Activated CD4-positive, alpha-beta memory T cell treated with anti-CD3 and anti-CD28 coated beads for 36 hours (primary cell): ENCODE measurements around the gene PTPRT. TPM values are rescaled to one million over a fixed set of nuclear protein-coding genes. Genes with fewer than 3 reads are reported as not detected.

Source experiments
- CTCF ChIA-PET: fragments of 350-600 bp; sonication (Branson Sonifier 250); formaldehyde crosslinking; loops from one replicate; lab custom pipeline; 2021; ENCODE audit warnings: antibody characterized with exemption, inconsistent platforms; lab: Charles Lee
- POLR2A ChIA-PET: fragments of 350-600 bp; sonication (Branson Sonifier 250); formaldehyde crosslinking; loops from one replicate; lab custom pipeline; 2021; ENCODE audit warnings: antibody characterized with exemption; lab: Charles Lee
- DNase-seq: peaks from one replicate; pipeline ENCODE4 v3.0.0-alpha.2; 2020
- H3K27ac Mint-ChIP-seq: one replicate; pipeline ENCODE4 v1.8.0; 2021; ENCODE audit warnings: mixed read lengths
- H3K27me3 Mint-ChIP-seq: one replicate; pipeline ENCODE4 v1.8.0; 2021; ENCODE audit warnings: mixed read lengths
- H3K36me3 Mint-ChIP-seq: one replicate; pipeline ENCODE4 v1.8.0; 2021; ENCODE audit warnings: mixed read lengths
- H3K4me1 Mint-ChIP-seq: one replicate; pipeline ENCODE4 v1.8.0; 2021; ENCODE audit warnings: low read depth, mixed read lengths
- H3K4me3 Mint-ChIP-seq: one replicate; pipeline ENCODE4 v1.8.0; 2021; ENCODE audit warnings: mild to moderate bottlenecking, mixed read lengths
- H3K9me3 Mint-ChIP-seq: one replicate; pipeline ENCODE4 v1.8.0; 2021; ENCODE audit warnings: mixed read lengths
- intact Hi-C: fragments of 100-400 bp; cut with micrococcal nuclease; formaldehyde crosslinking; loops from one replicate; pipeline ENCODE4 v1.15.1; 2023
- total RNA-seq, 2 experiments: library from RNA; stranded (reverse); gene quantifications; one replicate each; pipeline ENCODE4 v1.2.3, GENCODE V29; 2021

Gene PTPRT
- total RNA-seq, 2 experiments from 2014 or later = not detected

GRCh38 chr20:42368910-42369309, 820.8 kb downstream of the PTPRT start:
- intact Hi-C loops = no loop called here
- Mint-ChIP-seq H3K4me1 (no peaks in the 10 kb centered on the region), H3K27me3 (no peaks in the 10 kb centered on the region), H3K9me3 (peaks cover 7% of the 10 kb centered on the region), H3K36me3 (no peaks in the 10 kb centered on the region), H3K27ac (no peak overlapping the region), H3K4me3 (no peak overlapping the region)
- CTCF ChIA-PET = no interaction called here
- POLR2A ChIA-PET = no interaction called here
- no peak for DNase-seq

- no peak overlapping the region for H3K4me3 Mint-ChIP-seq
- no peaks in the 10 kb centered on the region for H3K27me3 Mint-ChIP-seq
- ChIA-PET CTCF (no interaction called here), POLR2A (no interaction called here)
- no peak for DNase-seq
- no peak overlapping the region for H3K27ac Mint-ChIP-seq
- H3K4me1 Mint-ChIP-seq = no peaks in the 10 kb centered on the region
- intact Hi-C loops = no loop called here
- no peaks in the 10 kb centered on the region for H3K36me3 Mint-ChIP-seq
- peaks cover 7% of the 10 kb centered on the region for H3K9me3 Mint-ChIP-seq
Measured at GRCh38 chr20:42366626-42367025, 823.1 kb downstream of the PTPRT start.

- Mint-ChIP-seq H3K4me1 (no peaks in the 10 kb centered on the region), H3K36me3 (no peaks in the 10 kb centered on the region), H3K4me3 (no peak overlapping the region), H3K9me3 (peaks cover 7% of the 10 kb centered on the region), H3K27me3 (no peaks in the 10 kb centered on the region), H3K27ac (no peak overlapping the region)
- no peak for DNase-seq
- ChIA-PET POLR2A (no interaction called here), CTCF (no interaction called here)
- intact Hi-C loops = no loop called here
Measured at GRCh38 chr20:42364446-42364845, 825.3 kb downstream of the PTPRT start.

- CTCF ChIA-PET = no interaction called here
- DNase-seq = no peak
- intact Hi-C loops = no loop called here
- POLR2A ChIA-PET = no interaction called here
- no peak overlapping the region for H3K27ac Mint-ChIP-seq
- no peak overlapping the region for H3K4me3 Mint-ChIP-seq
- no peaks in the 10 kb centered on the region for H3K27me3 Mint-ChIP-seq
- no peaks in the 10 kb centered on the region for H3K36me3 Mint-ChIP-seq
- peaks cover 3% of the 10 kb centered on the region for H3K9me3 Mint-ChIP-seq
- H3K4me1 Mint-ChIP-seq = no peaks in the 10 kb centered on the region
Measured at GRCh38 chr20:42361402-42361970, 828.2 kb downstream of the PTPRT start.

- Mint-ChIP-seq H3K4me1 (no peaks in the 10 kb centered on the region), H3K4me3 (no peak overlapping the region), H3K27ac (no peak overlapping the region), H3K27me3 (no peaks in the 10 kb centered on the region), H3K36me3 (no peaks in the 10 kb centered on the region), H3K9me3 (no peaks in the 10 kb centered on the region)
- ChIA-PET CTCF (no interaction called here), POLR2A (no interaction called here)
- DNase-seq = no peak
- intact Hi-C loops = no loop called here
Measured at GRCh38 chr20:42360621-42361020, 829.1 kb downstream of the PTPRT start.

GRCh38 chr20:42359617-42360016, 830.1 kb downstream of the PTPRT start:
- intact Hi-C loops = no loop called here
- Mint-ChIP-seq H3K36me3 (no peaks in the 10 kb centered on the region), H3K27me3 (no peaks in the 10 kb centered on the region), H3K27ac (no peak overlapping the region), H3K4me1 (no peaks in the 10 kb centered on the region), H3K9me3 (no peaks in the 10 kb centered on the region), H3K4me3 (no peak overlapping the region)
- ChIA-PET CTCF (no interaction called here), POLR2A (no interaction called here)
- DNase-seq = no peak

GRCh38 chr20:42352096-42352495, 837.6 kb downstream of the PTPRT start:
- H3K36me3 Mint-ChIP-seq = no peaks in the 10 kb centered on the region
- CTCF ChIA-PET = no interaction called here
- POLR2A ChIA-PET = no interaction called here
- no peak overlapping the region for H3K27ac Mint-ChIP-seq
- no peaks in the 10 kb centered on the region for H3K9me3 Mint-ChIP-seq
- H3K4me1 Mint-ChIP-seq = no peaks in the 10 kb centered on the region
- H3K4me3 Mint-ChIP-seq = no peak overlapping the region
- no peak for DNase-seq
- intact Hi-C loops = no loop called here
- no peaks in the 10 kb centered on the region for H3K27me3 Mint-ChIP-seq

GRCh38 chr20:42350521-42350920, 839.2 kb downstream of the PTPRT start:
- Mint-ChIP-seq H3K27ac (no peak overlapping the region), H3K27me3 (no peaks in the 10 kb centered on the region), H3K36me3 (no peaks in the 10 kb centered on the region), H3K4me3 (no peak overlapping the region), H3K4me1 (no peaks in the 10 kb centered on the region), H3K9me3 (peaks cover 3% of the 10 kb centered on the region)
- CTCF ChIA-PET = no interaction called here
- DNase-seq = no peak
- intact Hi-C loops = no loop called here
- POLR2A ChIA-PET = no interaction called here

GRCh38 chr20:42346189-42347170, 843.2 kb downstream of the PTPRT start:
- no peak for DNase-seq
- Mint-ChIP-seq H3K27me3 (no peaks in the 10 kb centered on the region), H3K4me3 (no peak overlapping the region)

GRCh38 chr20:42341654-42342053, 848.1 kb downstream of the PTPRT start:
- Mint-ChIP-seq H3K4me3 (no peak overlapping the region), H3K4me1 (no peaks in the 10 kb centered on the region), H3K36me3 (no peaks in the 10 kb centered on the region), H3K27me3 (no peaks in the 10 kb centered on the region), H3K9me3 (peaks cover 3% of the 10 kb centered on the region), H3K27ac (no peak overlapping the region)
- no peak for DNase-seq
- ChIA-PET CTCF (no interaction called here), POLR2A (no interaction called here)
- intact Hi-C loops = no loop called here

More at GRCh38 chr20:42346189-42347170, 843.2 kb downstream of the PTPRT start:
- H3K27ac Mint-ChIP-seq = no peak overlapping the region
- H3K36me3 Mint-ChIP-seq = no peaks in the 10 kb centered on the region
- POLR2A ChIA-PET = no interaction called here
- CTCF ChIA-PET = no interaction called here
- peaks cover 3% of the 10 kb centered on the region for H3K9me3 Mint-ChIP-seq
- intact Hi-C loops = no loop called here
- no peaks in the 10 kb centered on the region for H3K4me1 Mint-ChIP-seq

- no peak for DNase-seq
- H3K27ac Mint-ChIP-seq = no peak overlapping the region
- no peaks in the 10 kb centered on the region for H3K36me3 Mint-ChIP-seq
- H3K9me3 Mint-ChIP-seq = no peaks in the 10 kb centered on the region
- ChIA-PET CTCF (interaction anchor here (0.5 kb wide), 1 partner anchor 55 kb away, joined by 3 read pairs; no protein-coding TSS in a partner anchor), POLR2A (no interaction called here)
- H3K4me3 Mint-ChIP-seq = no peak overlapping the region
- intact Hi-C loops = no loop called here
- H3K27me3 Mint-ChIP-seq = no peaks in the 10 kb centered on the region
- no peaks in the 10 kb centered on the region for H3K4me1 Mint-ChIP-seq
Measured at GRCh38 chr20:42340368-42340767, 849.3 kb downstream of the PTPRT start.

GRCh38 chr20:42338294-42339201, 851.2 kb downstream of the PTPRT start:
- Mint-ChIP-seq H3K9me3 (no peaks in the 10 kb centered on the region), H3K27me3 (no peaks in the 10 kb centered on the region), H3K27ac (no peak overlapping the region), H3K36me3 (no peaks in the 10 kb centered on the region), H3K4me1 (no peaks in the 10 kb centered on the region), H3K4me3 (no peak overlapping the region)
- no peak for DNase-seq
- ChIA-PET POLR2A (interaction anchor here (0.6 kb wide), 1 partner anchor 310 kb away, joined by 5 read pairs; no protein-coding TSS in a partner anchor), CTCF (no interaction called here)
- intact Hi-C loops = no loop called here
